NB4 (cell line): ENCODE results near the gene RIPK3.
A peak's percentile ranks its signal among the peaks of the same experiment; 100 is the strongest.
"Not testable (repeated sequence)": the region's sequence is repeated elsewhere in the genome, so short reads cannot be mapped to it uniquely, and the experiment has no call there.

ENCODE experiments used
- DNase-seq: peaks from one replicate; pipeline ENCODE4 v3.0.0; 2010; ENCODE audit warnings: low read depth
- H3K4me3 ChIP-seq: one replicate; pipeline ENCODE4 v1.5.1; 2011; ENCODE audit warnings: mild to moderate bottlenecking, low read depth, low read length, moderate library complexity
- MYC ChIP-seq: IDR thresholded peaks from 2 replicates; pipeline ENCODE4 v1.6.1; 2011; ENCODE audit warnings: low read depth, low read length
- POLR2A ChIP-seq: IDR thresholded peaks from 2 replicates; pipeline ENCODE4 v1.6.1; 2011; ENCODE audit warnings: mild to moderate bottlenecking; ENCODE audit not compliant: insufficient read length; ENCODE audit errors: extremely low read depth
- TF ChIP-seq, protein P1 (sequence below): IDR thresholded peaks from one replicate; pipeline ENCODE4 v1.5.1; 2012; ENCODE audit warnings: low read depth, low read length
- TF ChIP-seq, protein P2 (sequence below): IDR thresholded peaks from 2 replicates; pipeline ENCODE4 v1.6.1; 2011; ENCODE audit warnings: low read depth, low read length

Gene RIPK3

DNA sequence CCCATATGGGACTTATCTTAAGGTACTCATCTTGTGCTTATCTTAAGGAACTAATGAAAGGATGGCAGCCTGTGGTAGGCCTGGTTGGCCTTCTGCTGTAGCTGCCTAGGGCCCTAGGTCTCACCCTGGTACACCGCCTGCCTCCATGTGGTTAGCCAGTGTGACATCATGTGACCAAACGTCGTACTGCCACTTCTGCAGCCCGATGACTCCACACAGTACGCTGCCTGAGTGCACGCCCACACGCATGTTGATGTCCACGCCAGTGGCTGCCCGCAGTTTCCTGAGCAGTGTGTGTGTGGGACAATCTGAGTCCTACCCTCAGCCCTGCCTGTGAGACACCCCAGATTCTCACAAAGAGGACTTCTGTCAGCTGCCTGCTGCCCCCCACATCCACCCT is 10.1 kb downstream of the RIPK3 start:
- no peak overlapping the region for H3K4me3 ChIP-seq
- TF ChIP-seq MYC (no peak), POLR2A (no peak)
- TF ChIP-seq, protein P1, sequence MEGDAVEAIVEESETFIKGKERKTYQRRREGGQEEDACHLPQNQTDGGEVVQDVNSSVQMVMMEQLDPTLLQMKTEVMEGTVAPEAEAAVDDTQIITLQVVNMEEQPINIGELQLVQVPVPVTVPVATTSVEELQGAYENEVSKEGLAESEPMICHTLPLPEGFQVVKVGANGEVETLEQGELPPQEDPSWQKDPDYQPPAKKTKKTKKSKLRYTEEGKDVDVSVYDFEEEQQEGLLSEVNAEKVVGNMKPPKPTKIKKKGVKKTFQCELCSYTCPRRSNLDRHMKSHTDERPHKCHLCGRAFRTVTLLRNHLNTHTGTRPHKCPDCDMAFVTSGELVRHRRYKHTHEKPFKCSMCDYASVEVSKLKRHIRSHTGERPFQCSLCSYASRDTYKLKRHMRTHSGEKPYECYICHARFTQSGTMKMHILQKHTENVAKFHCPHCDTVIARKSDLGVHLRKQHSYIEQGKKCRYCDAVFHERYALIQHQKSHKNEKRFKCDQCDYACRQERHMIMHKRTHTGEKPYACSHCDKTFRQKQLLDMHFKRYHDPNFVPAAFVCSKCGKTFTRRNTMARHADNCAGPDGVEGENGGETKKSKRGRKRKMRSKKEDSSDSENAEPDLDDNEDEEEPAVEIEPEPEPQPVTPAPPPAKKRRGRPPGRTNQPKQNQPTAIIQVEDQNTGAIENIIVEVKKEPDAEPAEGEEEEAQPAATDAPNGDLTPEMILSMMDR = no peak
- TF ChIP-seq, protein P2, sequence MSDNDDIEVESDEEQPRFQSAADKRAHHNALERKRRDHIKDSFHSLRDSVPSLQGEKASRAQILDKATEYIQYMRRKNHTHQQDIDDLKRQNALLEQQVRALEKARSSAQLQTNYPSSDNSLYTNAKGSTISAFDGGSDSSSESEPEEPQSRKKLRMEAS = 0 out of 2 replicates have a peak, but pooled peaks have one; percentile 19
- peak; percentile 53 for DNase-seq

DNA sequence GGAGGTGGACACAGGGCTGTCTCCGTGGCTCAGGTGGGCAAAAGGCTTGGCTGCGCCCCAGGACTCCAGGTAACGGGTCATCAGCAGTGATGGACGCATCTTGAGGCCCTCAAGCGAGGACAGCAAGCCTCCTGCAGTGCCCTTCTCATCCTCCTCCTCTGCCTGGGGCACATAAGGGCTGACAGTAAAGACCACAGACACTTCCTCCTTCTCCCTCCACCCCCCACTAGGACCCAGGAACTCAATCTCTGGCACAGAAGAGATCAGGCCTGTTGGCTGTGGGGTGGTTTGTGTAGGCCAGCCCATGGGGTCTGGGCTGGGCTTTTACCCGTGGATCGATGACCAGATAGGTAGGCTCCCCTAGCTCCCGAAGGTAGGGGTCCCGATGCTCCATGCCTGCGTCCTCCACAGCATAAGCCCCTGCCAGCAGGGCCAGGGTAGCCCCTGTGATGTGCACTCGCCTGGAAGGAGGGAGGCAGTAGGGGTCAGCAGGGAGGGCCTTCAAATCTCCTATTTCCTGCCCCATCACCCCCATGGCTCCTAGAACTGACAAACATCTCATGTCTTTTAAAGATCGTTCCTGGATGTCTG is 10.6 kb downstream of the RIPK3 start:
- DNase-seq = peak; percentile 54
- TF ChIP-seq, protein P2 = no peak
- no peak for TF ChIP-seq POLR2A
- no peak overlapping the region for H3K4me3 ChIP-seq

DNA sequence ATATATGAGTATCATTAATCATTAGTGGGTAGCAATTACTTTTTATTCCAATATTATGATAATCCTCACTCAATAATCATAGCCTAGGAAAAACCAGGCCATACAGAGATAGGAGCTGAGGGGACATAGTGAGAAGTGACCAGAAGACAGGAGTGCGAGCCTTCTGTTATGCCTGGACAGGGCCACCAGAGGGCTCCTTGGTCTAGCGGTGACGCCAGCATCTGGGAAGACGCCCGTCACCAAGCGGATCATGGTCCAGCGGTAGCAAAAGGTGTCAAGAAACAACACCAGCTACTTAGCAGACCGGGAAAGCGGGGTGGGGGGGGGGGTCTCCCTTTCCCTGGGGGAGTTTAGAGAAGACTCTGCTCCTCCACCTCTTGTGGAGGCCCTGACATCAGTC is 11.9 kb downstream of the RIPK3 start:
- H3K4me3 ChIP-seq = not testable (repeated sequence)
- DNase-seq = peak; percentile 32

DNA sequence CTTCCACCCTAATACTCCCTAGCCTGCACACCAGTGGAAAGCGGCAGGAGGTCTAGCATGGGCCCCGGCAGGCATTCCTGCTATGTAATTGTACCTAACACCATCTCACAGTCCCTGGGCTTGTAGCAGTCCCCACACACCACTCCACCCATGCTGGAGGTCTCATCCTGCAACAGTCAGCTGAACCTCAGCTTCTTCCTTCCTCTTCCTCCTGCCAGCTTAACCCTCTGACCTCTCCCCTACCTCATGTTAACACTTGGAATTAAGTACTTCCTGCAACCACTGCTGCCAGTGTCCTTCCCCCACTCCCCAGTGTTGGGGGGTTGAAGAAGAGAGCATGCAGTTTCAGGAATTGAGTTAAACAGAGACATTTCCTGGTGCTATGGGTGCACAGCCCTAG is 12.5 kb downstream of the RIPK3 start:
- TF ChIP-seq, protein P1 = no peak
- TF ChIP-seq POLR2A (no peak), MYC (no peak)
- TF ChIP-seq, protein P2 = no peak

DNA sequence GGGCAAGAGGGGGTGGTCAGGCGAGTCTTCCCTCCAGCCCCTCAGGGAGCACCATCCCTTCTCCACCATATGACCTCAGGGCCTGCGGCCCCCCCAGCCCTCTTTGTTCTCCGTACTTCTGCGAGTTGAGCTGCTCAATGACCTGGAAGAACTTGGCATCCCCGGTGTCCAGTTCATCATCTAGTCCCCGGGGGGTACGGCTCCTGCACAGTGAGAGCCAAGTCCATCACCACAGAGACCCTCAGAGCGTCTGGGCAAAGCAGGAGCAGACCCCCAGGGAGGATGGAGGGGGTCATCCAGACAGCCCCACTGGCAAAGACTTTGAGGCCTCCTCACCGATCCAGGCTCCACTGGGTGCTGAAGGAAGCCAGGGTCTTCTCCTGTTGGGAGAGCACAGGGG is 13.8 kb downstream of the RIPK3 start:
- TF ChIP-seq, protein P2 = no peak
- TF ChIP-seq POLR2A (no peak), MYC (no peak)
- TF ChIP-seq, protein P1 = no peak
- H3K4me3 ChIP-seq = no peak overlapping the region
- no peak for DNase-seq

More for the DNA sequence above, 12.5 kb downstream of the RIPK3 start:
- H3K4me3 ChIP-seq = no peak overlapping the region
- DNase-seq = peak; percentile 54

DNA sequence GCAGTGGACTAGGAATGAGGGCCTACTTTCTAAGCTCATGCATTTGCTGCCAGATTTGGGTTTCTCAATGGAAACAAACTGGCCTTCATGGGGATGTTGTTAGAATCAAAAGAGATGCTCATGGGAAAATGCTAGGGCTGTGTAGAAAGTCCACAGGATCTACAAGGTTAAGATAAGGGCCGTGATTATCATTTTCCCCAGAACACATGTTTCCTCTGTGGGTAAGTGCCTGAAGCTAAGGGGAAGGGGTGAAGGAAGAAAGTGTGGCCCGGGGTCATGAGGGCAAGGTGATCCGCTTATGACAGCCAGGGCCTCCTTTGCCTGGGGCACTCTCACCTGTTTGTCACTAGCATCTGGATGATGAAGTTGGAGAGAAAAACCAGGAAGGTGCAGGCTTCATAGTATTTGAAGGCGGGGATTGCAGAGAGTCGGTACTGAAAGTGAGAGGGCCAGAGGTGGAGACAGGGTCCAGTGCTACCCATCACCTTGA is 14.7 kb downstream of the RIPK3 start:
- TF ChIP-seq, protein P1 = no peak
- TF ChIP-seq, protein P2 = no peak
- TF ChIP-seq POLR2A (no peak), MYC (no peak)
- DNase-seq = no peak
- H3K4me3 ChIP-seq = no peak overlapping the region

DNA sequence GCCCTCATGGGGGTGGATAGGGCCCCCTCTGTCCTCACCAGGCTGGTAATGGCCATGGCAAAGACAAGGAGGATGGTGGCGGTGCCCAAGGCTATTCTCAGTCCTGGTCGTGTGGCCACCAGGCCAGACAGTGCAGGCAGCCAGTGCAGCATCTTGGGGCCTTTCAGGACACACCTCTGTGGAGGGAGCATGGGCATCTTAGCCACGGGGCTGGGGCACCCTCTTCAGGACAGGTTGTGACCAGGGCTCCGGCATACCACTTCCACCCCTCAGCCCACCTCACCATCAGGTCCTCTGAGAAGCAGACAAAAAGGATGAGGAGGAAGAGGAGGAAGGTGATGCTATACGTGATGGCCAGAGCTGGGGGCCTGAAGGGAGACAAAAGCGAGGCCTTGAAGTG is 15.8 kb downstream of the RIPK3 start:
- H3K4me3 ChIP-seq = no peak overlapping the region
- TF ChIP-seq, protein P1 = no peak
- TF ChIP-seq, protein P2 = no peak
- TF ChIP-seq POLR2A (no peak), MYC (no peak)
- DNase-seq = no peak
